ENCODE results near the gene DSC1.

GRCh38 chr18:31098878-31099277 is 63.8 kb downstream of the DSC1 start:
- TF ChIP-seq, protein P1, sequence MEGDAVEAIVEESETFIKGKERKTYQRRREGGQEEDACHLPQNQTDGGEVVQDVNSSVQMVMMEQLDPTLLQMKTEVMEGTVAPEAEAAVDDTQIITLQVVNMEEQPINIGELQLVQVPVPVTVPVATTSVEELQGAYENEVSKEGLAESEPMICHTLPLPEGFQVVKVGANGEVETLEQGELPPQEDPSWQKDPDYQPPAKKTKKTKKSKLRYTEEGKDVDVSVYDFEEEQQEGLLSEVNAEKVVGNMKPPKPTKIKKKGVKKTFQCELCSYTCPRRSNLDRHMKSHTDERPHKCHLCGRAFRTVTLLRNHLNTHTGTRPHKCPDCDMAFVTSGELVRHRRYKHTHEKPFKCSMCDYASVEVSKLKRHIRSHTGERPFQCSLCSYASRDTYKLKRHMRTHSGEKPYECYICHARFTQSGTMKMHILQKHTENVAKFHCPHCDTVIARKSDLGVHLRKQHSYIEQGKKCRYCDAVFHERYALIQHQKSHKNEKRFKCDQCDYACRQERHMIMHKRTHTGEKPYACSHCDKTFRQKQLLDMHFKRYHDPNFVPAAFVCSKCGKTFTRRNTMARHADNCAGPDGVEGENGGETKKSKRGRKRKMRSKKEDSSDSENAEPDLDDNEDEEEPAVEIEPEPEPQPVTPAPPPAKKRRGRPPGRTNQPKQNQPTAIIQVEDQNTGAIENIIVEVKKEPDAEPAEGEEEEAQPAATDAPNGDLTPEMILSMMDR (optimal IDR thresholded peaks at IDR 0.05 in 1 of 3, IDR thresholded peaks at IDR 0.05 in 1 of 3, conservative IDR thresholded peaks at IDR 0.05 in 1 of 3; ENCODE audit: extremely low read depth in 1 of 3, insufficient read depth in 2 of 3, low read length in 3 of 3) = no peak
- no peak for TF ChIP-seq EZH2 (IDR thresholded peaks at IDR 0.05; ENCODE audit: low read length)
